Activated CD4-positive, alpha-beta T cell treated with anti-CD3 and anti-CD28 coated beads, Interleukin-2, Interleukin-6, amounts not matched to agents 100 ng/mL and 50 ng/mL, durations not matched to agents 16 hours and 8 hours (primary cell): ENCODE measurements around the gene UTP18.
"Not testable (repeated sequence)": the region's sequence is repeated elsewhere in the genome, so short reads cannot be mapped to it uniquely, and the experiment has no call there.

Experiments used
- DNase-seq: peaks from one replicate; pipeline ENCODE4 v3.0.0-alpha.2; 2020

The UTP18 gene

GRCh38 chr17:51260237-51261023 is at the start of gene UTP18:
UTP18 (plus strand) TSS chr17:51260546; CDS start chr17:51260585, 39 bp downstream.
- DNase-seq: peak; percentile 97

- no peak for DNase-seq
Measured at GRCh38 chr17:51214920-51215319, 45.4 kb upstream of the UTP18 start.

GRCh38 chr17:51217946-51218345 is 42.4 kb upstream of the UTP18 start:
- DNase-seq: no peak

- no peak for DNase-seq
Measured at GRCh38 chr17:51221322-51221721, 39.0 kb upstream of the UTP18 start.

GRCh38 chr17:51224402-51225262 is 35.7 kb upstream of the UTP18 start:
- DNase-seq: no peak

- not testable (repeated sequence) for DNase-seq
Measured at GRCh38 chr17:51225523-51225922, 34.8 kb upstream of the UTP18 start.

GRCh38 chr17:51228161-51228560 is 32.2 kb upstream of the UTP18 start:
- no peak for DNase-seq

- DNase-seq: no peak
Measured at GRCh38 chr17:51229889-51230288, 30.5 kb upstream of the UTP18 start.

- no peak for DNase-seq
Measured at GRCh38 chr17:51230306-51230705, 30.0 kb upstream of the UTP18 start.

GRCh38 chr17:51231999-51232398 is 28.3 kb upstream of the UTP18 start:
- no peak for DNase-seq

GRCh38 chr17:51234162-51234561 is 26.2 kb upstream of the UTP18 start:
- no peak for DNase-seq

- DNase-seq: peak; percentile 31
Measured at GRCh38 chr17:51238255-51238887, 22.0 kb upstream of the UTP18 start.

GRCh38 chr17:51240275-51240674 is 20.1 kb upstream of the UTP18 start:
- DNase-seq: no peak

- DNase-seq: no peak
Measured at GRCh38 chr17:51244041-51244440, 16.3 kb upstream of the UTP18 start.

- no peak for DNase-seq
Measured at GRCh38 chr17:51245535-51245934, 14.8 kb upstream of the UTP18 start.

- DNase-seq: no peak
Measured at GRCh38 chr17:51250314-51250840, 10.0 kb upstream of the UTP18 start.

- no peak for DNase-seq
Measured at GRCh38 chr17:51251010-51251409, 9.3 kb upstream of the UTP18 start.

GRCh38 chr17:51255673-51256072 is 4.7 kb upstream of the UTP18 start:
- DNase-seq: no peak

GRCh38 chr17:51256101-51256500 is 4.2 kb upstream of the UTP18 start:
- no peak for DNase-seq

- no peak for DNase-seq
Measured at GRCh38 chr17:51257150-51258081, 2.9 kb upstream of the UTP18 start.

- DNase-seq: peak; percentile 18
Measured at GRCh38 chr17:51258756-51259563, 1.4 kb upstream of the UTP18 start.
